Small intestine (tissue), 7 donors: ENCODE results near the gene RMND5B. TPM values are rescaled to one million over a fixed set of nuclear protein-coding genes. Genes with fewer than 3 reads are reported as not detected.
A peak's percentile ranks its signal among the peaks of the same experiment; 100 is the strongest.

Source experiments
- DNase-seq, 2 donors: peaks; one replicate each; pipeline versions ENCODE4 v3.0.0 to v3.0.0-alpha.2; 2013
- FAIRE-seq: peaks from 2 replicates; lab custom pipeline; 2012; peaks lifted over from hg19 to GRCh38; lab: Jason Lieb, UNC
- H3K27ac ChIP-seq, 3 donors: one replicate each; pipeline ENCODE4 v1.5.1; 2013; ENCODE audit warnings: low read length in 2 of 3, mild to moderate bottlenecking in 2 of 3, control low read depth in 1 of 3, inconsistent platforms in 1 of 3, low read depth in 1 of 3, moderate library complexity in 1 of 3
- H3K27me3 ChIP-seq, 3 donors: one replicate each; pipeline ENCODE4 v1.6.1; 2013; ENCODE audit warnings: low read length in 3 of 3, inconsistent platforms in 1 of 3; ENCODE audit not compliant: control insufficient read depth in 3 of 3, insufficient read depth in 3 of 3
- H3K36me3 ChIP-seq, 3 donors: one replicate each; pipeline ENCODE4 v1.6.1; 2013; ENCODE audit warnings: low read length in 3 of 3, inconsistent platforms in 1 of 3, low read depth in 1 of 3, mild to moderate bottlenecking in 1 of 3, moderate library complexity in 1 of 3; ENCODE audit not compliant: control insufficient read depth in 3 of 3, insufficient read depth in 2 of 3
- H3K4me1 ChIP-seq, 3 donors: one replicate each; pipeline ENCODE4 v1.6.1; 2013; ENCODE audit warnings: low read length in 2 of 3, inconsistent platforms in 1 of 3, low read depth in 1 of 3, mild to moderate bottlenecking in 1 of 3, moderate library complexity in 1 of 3; ENCODE audit not compliant: control insufficient read depth in 3 of 3, insufficient read depth in 2 of 3
- H3K4me3 ChIP-seq, 3 donors: one replicate each; pipeline ENCODE4 v1.5.1; 2013; ENCODE audit warnings: low read length in 3 of 3, control low read depth in 1 of 3, inconsistent platforms in 1 of 3, low read depth in 1 of 3, mild to moderate bottlenecking in 1 of 3, moderate library complexity in 1 of 3
- H3K9me3 ChIP-seq, 2 donors: one replicate each; pipeline ENCODE4 v1.6.1; 2013; ENCODE audit warnings: low read depth in 1 of 2, low read length in 1 of 2; ENCODE audit not compliant: control insufficient read depth in 2 of 2, insufficient read depth in 1 of 2
- WGBS, 3 donors: extraction: QIAGEN DNeasy Blood & Tissue Kit; methylation state at CpG; one replicate each; pipeline ENCODE4 v1.1.7; 2013; 5-methylcytosine and 5-hydroxymethylcytosine counted together
- polyA plus RNA-seq, 4 donors: library from polyadenylated mRNA; stranded (reverse) in 3 of 4; unstranded in 1 of 4; fragments of 200-250 nt in 3 of 4; fragments of 120-200 nt in 1 of 4; gene quantifications; one replicate each; pipeline versions ENCODE4 v1.2.1 to v1.2.3, GENCODE V29; 2013
- donor health status: healthy with polysubstance abuse.
- donor health status: control.
- donor health status: control.
- donor health status: Bipolar disorder and iron deficiency.
- donor health status: healthy.

Gene RMND5B
- polyA plus RNA-seq, 4 donors = 27.1 to 34.9 (median 28.7) TPM

DNA sequence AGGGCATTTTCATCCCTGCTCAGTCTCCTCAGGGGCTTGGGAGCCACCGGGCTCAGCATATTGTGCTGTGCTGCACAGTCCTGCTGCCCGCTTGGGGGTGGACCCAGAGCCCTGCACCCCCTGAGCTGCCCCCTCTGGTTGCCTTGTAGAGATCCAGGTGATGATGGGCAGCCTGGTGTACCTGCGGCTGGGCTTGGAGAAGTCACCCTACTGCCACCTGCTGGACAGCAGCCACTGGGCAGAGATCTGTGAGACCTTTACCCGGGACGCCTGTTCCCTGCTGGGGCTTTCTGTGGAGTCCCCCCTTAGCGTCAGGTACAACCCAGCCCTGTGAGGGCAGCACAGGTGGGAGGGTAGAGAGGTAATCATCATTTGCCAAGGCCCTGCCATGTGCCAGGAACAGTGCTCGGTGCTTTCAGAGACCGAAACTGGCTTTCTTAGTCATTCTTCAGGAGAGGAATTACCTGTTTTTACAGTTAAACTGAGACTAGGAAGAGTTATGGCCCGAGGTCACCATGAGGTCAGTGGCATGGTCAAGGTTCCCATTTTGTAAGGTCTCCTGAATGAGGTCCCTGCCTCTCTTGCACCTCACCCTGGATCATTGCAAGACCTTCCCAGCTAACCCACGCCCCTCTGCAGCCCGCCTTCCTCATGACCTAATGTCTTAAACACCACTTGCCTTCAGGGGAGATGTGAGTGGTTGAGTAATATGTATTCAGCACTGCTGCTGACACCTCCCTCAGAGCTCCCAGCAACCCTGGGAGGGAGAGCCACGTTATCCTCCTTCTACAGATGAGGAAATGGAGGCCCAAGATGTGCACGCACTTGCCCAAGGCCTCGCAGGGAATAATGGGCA lies 15.4 kb downstream of the RMND5B start:
- Histone ChIP-seq H3K9me3 (no peaks in the 10 kb centered on the region), H3K36me3 (peaks cover 18 to 87% (median 26%) of the 10 kb centered on the region in 3 donors), H3K27ac (no peak overlapping the region), H3K4me3 (no peak overlapping the region), H3K4me1 (no peaks in the 10 kb centered on the region), H3K27me3 (no peaks in the 10 kb centered on the region)
- FAIRE-seq = no peak
- 51 to 60% (median 52%) methylated on average over 14 of the region's 14 CpGs for WGBS, 3 donors
- DNase-seq = peak; percentile 70 to 80

DNA sequence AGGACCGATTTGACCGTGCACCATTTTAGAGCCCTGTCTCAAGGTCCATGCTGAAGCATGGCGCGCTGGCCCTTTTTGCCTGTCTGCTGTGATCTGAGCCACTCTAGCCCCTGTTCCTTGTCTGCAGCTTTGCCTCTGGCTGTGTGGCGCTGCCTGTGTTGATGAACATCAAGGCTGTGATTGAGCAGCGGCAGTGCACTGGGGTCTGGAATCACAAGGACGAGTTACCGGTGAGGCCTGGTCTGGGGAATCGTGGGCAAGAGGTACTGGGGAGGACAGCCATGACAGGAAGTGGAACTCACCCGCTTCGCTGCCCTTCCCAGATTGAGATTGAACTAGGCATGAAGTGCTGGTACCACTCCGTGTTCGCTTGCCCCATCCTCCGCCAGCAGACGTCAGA lies 16.6 kb downstream of the RMND5B start:
- peaks cover 18 to 92% (median 24%) of the 10 kb centered on the region in 3 donors for H3K36me3 ChIP-seq
- FAIRE-seq (no peak), DNase-seq (no peak)
- H3K4me3 ChIP-seq = no peak overlapping the region
- no peaks in the 10 kb centered on the region for H3K27me3 ChIP-seq
- no peak overlapping the region for H3K27ac ChIP-seq
- no peaks in the 10 kb centered on the region for H3K9me3 ChIP-seq
- WGBS, 3 donors = 90 to 91% (median 90%) methylated on average over 15 of the region's 15 CpGs
- peaks cover 0 to 3% (median 1%) of the 10 kb centered on the region in 3 donors for H3K4me1 ChIP-seq

DNA sequence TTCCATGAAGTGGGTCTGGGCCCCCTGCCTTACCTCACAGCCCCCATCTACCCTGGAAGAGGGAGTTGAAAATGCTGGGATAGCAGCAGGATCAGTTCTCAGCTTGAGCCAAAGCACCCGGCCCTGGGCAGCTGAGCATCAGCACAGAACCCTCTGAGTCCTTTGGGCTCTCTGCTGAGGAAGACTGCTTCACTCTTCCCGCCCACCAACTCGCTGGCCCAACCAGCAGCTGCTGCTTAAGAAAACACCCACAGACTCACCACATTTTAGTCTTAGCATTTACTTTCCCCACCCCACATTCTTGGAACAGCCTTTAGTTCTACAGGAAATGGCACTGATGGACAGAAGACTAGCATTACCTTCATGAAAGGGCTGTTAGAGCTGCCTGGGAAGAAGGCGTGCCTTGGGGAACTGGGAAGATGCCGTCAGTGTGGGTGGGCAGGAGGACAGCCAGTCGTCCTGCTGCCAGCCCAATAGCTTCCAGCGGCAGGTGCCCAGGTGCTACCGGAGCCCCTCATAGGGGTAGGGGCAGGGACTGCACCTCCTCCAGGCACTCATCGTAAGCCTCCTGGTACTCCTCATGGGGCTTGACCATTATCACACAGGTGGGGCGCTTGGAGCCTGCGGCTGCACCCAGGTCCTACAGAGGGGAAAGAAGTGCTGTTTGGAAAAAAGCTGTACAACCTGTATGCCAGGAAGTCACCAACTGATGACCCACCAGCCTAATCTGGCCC lies 18.6 kb downstream of the RMND5B start:
- H3K36me3 ChIP-seq = peaks cover 12 to 75% (median 22%) of the 10 kb centered on the region in 3 donors
- no peak overlapping the region for H3K27ac ChIP-seq
- DNase-seq (no peak), FAIRE-seq (no peak)
- 77 to 82% (median 79%) methylated on average over 10 to 11 of the region's 11 CpGs for WGBS, 3 donors
- H3K27me3 ChIP-seq = no peaks in the 10 kb centered on the region
- peaks cover 0 to 14% (median 10%) of the 10 kb centered on the region in 3 donors for H3K4me1 ChIP-seq
- no peaks in the 10 kb centered on the region for H3K9me3 ChIP-seq
- H3K4me3 ChIP-seq = no peak overlapping the region

- Histone ChIP-seq H3K27me3 (no peaks in the 10 kb centered on the region), H3K27ac (no peak overlapping the region), H3K4me3 (no peak overlapping the region), H3K9me3 (no peaks in the 10 kb centered on the region), H3K4me1 (peaks cover 0 to 15% (median 10%) of the 10 kb centered on the region in 3 donors), H3K36me3 (peaks cover 12 to 61% (median 19%) of the 10 kb centered on the region in 3 donors)
- WGBS, 3 donors = 73 to 79% (median 76%) methylated on average over 11 of the region's 11 CpGs
- FAIRE-seq = no peak
- no peak for DNase-seq
These were observed 20.3 kb downstream of the RMND5B start for GRCh38 chr5:178150977-178151734.

- Histone ChIP-seq H3K27me3 (no peaks in the 10 kb centered on the region), H3K9me3 (no peaks in the 10 kb centered on the region), H3K4me1 (peaks cover 0 to 15% (median 10%) of the 10 kb centered on the region in 3 donors), H3K27ac (peak overlapping the region in 1 of 3 donors; percentile 46), H3K4me3 (peak overlapping the region; percentile 75 to 95 (median 76)), H3K36me3 (peaks cover 9 to 45% (median 15%) of the 10 kb centered on the region in 3 donors)
- no peak for DNase-seq
- WGBS, 3 donors = 42 to 49% (median 42%) methylated on average over 31 of the region's 31 CpGs
- FAIRE-seq = no peak
These were observed 22.0 kb downstream of the RMND5B start for GRCh38 chr5:178152491-178153444.

GRCh38 chr5:178153530-178154340 lies 22.9 kb downstream of the RMND5B start, which contains the start of gene NHP2:
Gene NHP2, minus strand, starts transcription at chr5:178153885. Its CDS starts 68 bp downstream, at chr5:178153817.
- FAIRE-seq (peak; percentile 62), DNase-seq (peak; percentile 99)
- WGBS, 3 donors = 1 to 2% (median 2%) methylated on average over 65 to 68 of the region's 68 CpGs

DNA sequence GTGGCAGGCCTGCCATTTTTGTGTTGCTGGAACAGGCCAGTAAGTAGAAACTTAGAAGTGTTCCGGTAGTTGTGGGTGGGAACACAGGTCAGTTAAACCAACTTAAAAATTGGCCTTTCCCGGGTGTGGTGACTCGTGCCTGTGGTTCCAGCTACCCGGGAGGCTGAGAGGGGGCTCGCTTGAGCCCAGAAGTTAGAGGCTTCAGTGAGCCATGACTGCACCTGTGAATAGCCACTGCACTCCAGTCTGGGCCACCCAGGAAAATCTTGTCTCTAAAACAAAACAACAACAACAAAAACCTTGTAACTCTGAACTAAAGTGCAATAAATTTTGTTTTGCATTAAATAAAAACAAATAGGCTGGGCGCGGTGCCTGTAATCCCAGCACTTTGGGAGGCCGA lies 24.3 kb downstream of the RMND5B start:
- DNase-seq (no peak), FAIRE-seq (no peak)
- peaks cover 0 to 15% (median 10%) of the 10 kb centered on the region in 3 donors for H3K4me1 ChIP-seq
- H3K4me3 ChIP-seq = no peak overlapping the region
- H3K27ac ChIP-seq = no peak overlapping the region
- H3K36me3 ChIP-seq = peaks cover 0 to 22% (median 0%) of the 10 kb centered on the region in 3 donors
- no peaks in the 10 kb centered on the region for H3K9me3 ChIP-seq
- 80 to 87% (median 84%) methylated on average over 8 of the region's 8 CpGs for WGBS, 3 donors
- H3K27me3 ChIP-seq = no peaks in the 10 kb centered on the region

More at GRCh38 chr5:178153530-178154340, 22.9 kb downstream of the RMND5B start, which contains the start of gene NHP2:
- Histone ChIP-seq H3K9me3 (no peaks in the 10 kb centered on the region), H3K4me3 (peak within 1 kb of the TSS; percentile 75 to 95 (median 76)), H3K27ac (peak within 1 kb of the TSS; percentile 46 to 56 (median 50)), H3K4me1 (peaks cover 0 to 15% (median 10%) of the 10 kb centered on the region in 3 donors), H3K27me3 (no peaks in the 10 kb centered on the region), H3K36me3 (peaks cover 3 to 35% (median 6%) of the 10 kb centered on the region in 3 donors)
